Stimulated activated CD8-positive, alpha-beta memory T cell treated with anti-CD3 and anti-CD28 coated beads, Interleukin-4, amount 100 ng/mL, for 48 hours (primary cell): ENCODE results near the gene SRPRA.

Experiments used
- DNase-seq: peaks from one replicate; pipeline ENCODE4 v3.0.0-alpha.2; 2020

SRPRA gene

GRCh38 chr11:126229858-126230540 lies 38.7 kb downstream of the SRPRA start:
- DNase-seq = no peak

GRCh38 chr11:126226334-126227084 lies 42.2 kb downstream of the SRPRA start:
- DNase-seq = no peak

GRCh38 chr11:126225295-126225665 lies 43.4 kb downstream of the SRPRA start:
- DNase-seq = no peak

- DNase-seq = no peak
These were observed 43.9 kb downstream of the SRPRA start for GRCh38 chr11:126224647-126225294.

GRCh38 chr11:126219547-126219946 lies 49.1 kb downstream of the SRPRA start:
- no peak for DNase-seq

- no peak for DNase-seq
These were observed 51.2 kb downstream of the SRPRA start for GRCh38 chr11:126217491-126217890.

GRCh38 chr11:126216526-126217305 lies 52.0 kb downstream of the SRPRA start:
- DNase-seq = no peak

- no peak for DNase-seq
These were observed 53.9 kb downstream of the SRPRA start for GRCh38 chr11:126214841-126215240.

- no peak for DNase-seq
These were observed 54.3 kb downstream of the SRPRA start for GRCh38 chr11:126214441-126214840.
